Activated effector memory CD4-positive, alpha-beta T cell treated with Interleukin-2 at 50 U/mL for 16 hours (primary cell): Measurements from ENCODE around the gene LARGE1.
A peak's percentile ranks its signal among the peaks of the same experiment; 100 is the strongest.

Source experiments
- DNase-seq: peaks from one replicate; pipeline ENCODE4 v3.0.0-alpha.2; 2020

The LARGE1 gene

GRCh38 chr22:33920197-33920540 lies at the start of gene LARGE1:
Gene LARGE1 (minus strand): TSS chr22:33920476.
- no peak for DNase-seq

GRCh38 chr22:33969045-33969444 lies 48.8 kb upstream of the LARGE1 start:
- no peak for DNase-seq

GRCh38 chr22:33964121-33964520 lies 43.8 kb upstream of the LARGE1 start:
- no peak for DNase-seq

GRCh38 chr22:33962409-33962808 lies 42.1 kb upstream of the LARGE1 start:
- no peak for DNase-seq

GRCh38 chr22:33958741-33959140 lies 38.5 kb upstream of the LARGE1 start:
- no peak for DNase-seq

GRCh38 chr22:33957086-33957485 lies 36.8 kb upstream of the LARGE1 start:
- DNase-seq = no peak

- no peak for DNase-seq
Observed at GRCh38 chr22:33952776-33953175, 32.5 kb upstream of the LARGE1 start.

GRCh38 chr22:33940741-33941140 lies 20.5 kb upstream of the LARGE1 start:
- DNase-seq = no peak

- DNase-seq = no peak
Observed at GRCh38 chr22:33932997-33933396, 12.7 kb upstream of the LARGE1 start.

- no peak for DNase-seq
Observed at GRCh38 chr22:33931406-33931805, 11.1 kb upstream of the LARGE1 start.

GRCh38 chr22:33927752-33928151 lies 7.5 kb upstream of the LARGE1 start:
- no peak for DNase-seq

GRCh38 chr22:33925194-33925593 lies 4.9 kb upstream of the LARGE1 start:
- DNase-seq = no peak

GRCh38 chr22:33923660-33924246 lies 3.5 kb upstream of the LARGE1 start:
- no peak for DNase-seq

- DNase-seq = no peak
Observed at GRCh38 chr22:33923033-33923432, 2.8 kb upstream of the LARGE1 start.

GRCh38 chr22:33922349-33922681 lies 2.0 kb upstream of the LARGE1 start:
- DNase-seq = no peak

GRCh38 chr22:33921525-33922348 lies 1.5 kb upstream of the LARGE1 start:
- no peak for DNase-seq

- peak; percentile 66 for DNase-seq
Observed at GRCh38 chr22:33920927-33921524, 750 bp upstream of the LARGE1 start.

GRCh38 chr22:33919391-33920196 lies 682 bp downstream of the LARGE1 start:
- DNase-seq = no peak

- no peak for DNase-seq
Observed at GRCh38 chr22:33918676-33919365, 1.5 kb downstream of the LARGE1 start.

- no peak for DNase-seq
Observed at GRCh38 chr22:33917744-33918406, 2.4 kb downstream of the LARGE1 start.

GRCh38 chr22:33914699-33915098 lies 5.6 kb downstream of the LARGE1 start:
- DNase-seq = no peak

GRCh38 chr22:33914131-33914530 lies 6.1 kb downstream of the LARGE1 start:
- no peak for DNase-seq
